NAMALWA (cell line): Measurements from ENCODE around the gene MAPT.
"Not testable (repeated sequence)": the region's sequence is repeated elsewhere in the genome, so short reads cannot be mapped to it uniquely, and the experiment has no call there.

Experiments used
- DNase-seq: peaks from one replicate; pipeline ENCODE4 v3.0.0-alpha.2; 2015; ENCODE audit warnings: low spot score

The MAPT gene

GRCh38 chr17:45929344-45929743 is 35.0 kb downstream of the MAPT start:
- DNase-seq: no peak

GRCh38 chr17:45930420-45930951 is 36.1 kb downstream of the MAPT start:
- DNase-seq: no peak

- no peak for DNase-seq
Observed at GRCh38 chr17:45931677-45932076, 37.3 kb downstream of the MAPT start.

- DNase-seq: no peak
Observed at GRCh38 chr17:45934044-45934979, 40.0 kb downstream of the MAPT start.

- DNase-seq: no peak
Observed at GRCh38 chr17:45935197-45935709, 40.9 kb downstream of the MAPT start.

- no peak for DNase-seq
Observed at GRCh38 chr17:45935710-45936509, 41.6 kb downstream of the MAPT start.

- DNase-seq: no peak
Observed at GRCh38 chr17:45936610-45937009, 42.3 kb downstream of the MAPT start.

GRCh38 chr17:45937186-45937585 is 42.8 kb downstream of the MAPT start:
- DNase-seq: not testable (repeated sequence)

GRCh38 chr17:45939395-45939794 is 45.0 kb downstream of the MAPT start:
- DNase-seq: no peak

GRCh38 chr17:45940293-45940692 is 45.9 kb downstream of the MAPT start:
- DNase-seq: no peak

GRCh38 chr17:45940826-45941225 is 46.5 kb downstream of the MAPT start:
- DNase-seq: no peak

GRCh38 chr17:45941395-45941794 is 47.0 kb downstream of the MAPT start:
- DNase-seq: no peak

- no peak for DNase-seq
Observed at GRCh38 chr17:45942284-45942683, 47.9 kb downstream of the MAPT start.

- DNase-seq: peak; percentile 13
Observed at GRCh38 chr17:45946841-45947256, 52.5 kb downstream of the MAPT start.

- no peak for DNase-seq
Observed at GRCh38 chr17:45948498-45948880, 54.1 kb downstream of the MAPT start.

GRCh38 chr17:45948881-45949624 is 54.7 kb downstream of the MAPT start:
- peak; percentile 77 for DNase-seq

- no peak for DNase-seq
Observed at GRCh38 chr17:45949755-45950320, 55.5 kb downstream of the MAPT start.

- DNase-seq: no peak
Observed at GRCh38 chr17:45950888-45951287, 56.5 kb downstream of the MAPT start.

- no peak for DNase-seq
Observed at GRCh38 chr17:45951403-45951802, 57.0 kb downstream of the MAPT start.

- no peak for DNase-seq
Observed at GRCh38 chr17:45951941-45952340, 57.6 kb downstream of the MAPT start.

GRCh38 chr17:45952814-45953320 is 58.5 kb downstream of the MAPT start:
- DNase-seq: no peak
